Measurements from ENCODE around the gene SPAG7.

The SPAG7 gene

GRCh38 chr17:4967539-4968485, at the start of gene SPAG7:
Gene SPAG7 (minus strand): TSS chr17:4967817. CDS start chr17:4967804, 13 bp downstream.
- peak; percentile 87 for DNase-seq (ENCODE audit: low read depth)

- no peak for DNase-seq (ENCODE audit: low read depth)
Measured at GRCh38 chr17:5014357-5014756, 46.7 kb upstream of the SPAG7 start.

- DNase-seq (ENCODE audit: low read depth), result no peak
Measured at GRCh38 chr17:5011928-5012327, 44.3 kb upstream of the SPAG7 start.

GRCh38 chr17:5003214-5003867, 35.7 kb upstream of the SPAG7 start:
- no peak for DNase-seq (ENCODE audit: low read depth)

- no peak for DNase-seq (ENCODE audit: low read depth)
Measured at GRCh38 chr17:5002121-5002788, 34.6 kb upstream of the SPAG7 start.

GRCh38 chr17:5000237-5000639, 32.6 kb upstream of the SPAG7 start:
- no peak for DNase-seq (ENCODE audit: low read depth)

- DNase-seq (ENCODE audit: low read depth), result no peak
Measured at GRCh38 chr17:4999430-5000093, 31.9 kb upstream of the SPAG7 start.

- no peak for DNase-seq (ENCODE audit: low read depth)
Measured at GRCh38 chr17:4998732-4999429, 31.3 kb upstream of the SPAG7 start.

DNA sequence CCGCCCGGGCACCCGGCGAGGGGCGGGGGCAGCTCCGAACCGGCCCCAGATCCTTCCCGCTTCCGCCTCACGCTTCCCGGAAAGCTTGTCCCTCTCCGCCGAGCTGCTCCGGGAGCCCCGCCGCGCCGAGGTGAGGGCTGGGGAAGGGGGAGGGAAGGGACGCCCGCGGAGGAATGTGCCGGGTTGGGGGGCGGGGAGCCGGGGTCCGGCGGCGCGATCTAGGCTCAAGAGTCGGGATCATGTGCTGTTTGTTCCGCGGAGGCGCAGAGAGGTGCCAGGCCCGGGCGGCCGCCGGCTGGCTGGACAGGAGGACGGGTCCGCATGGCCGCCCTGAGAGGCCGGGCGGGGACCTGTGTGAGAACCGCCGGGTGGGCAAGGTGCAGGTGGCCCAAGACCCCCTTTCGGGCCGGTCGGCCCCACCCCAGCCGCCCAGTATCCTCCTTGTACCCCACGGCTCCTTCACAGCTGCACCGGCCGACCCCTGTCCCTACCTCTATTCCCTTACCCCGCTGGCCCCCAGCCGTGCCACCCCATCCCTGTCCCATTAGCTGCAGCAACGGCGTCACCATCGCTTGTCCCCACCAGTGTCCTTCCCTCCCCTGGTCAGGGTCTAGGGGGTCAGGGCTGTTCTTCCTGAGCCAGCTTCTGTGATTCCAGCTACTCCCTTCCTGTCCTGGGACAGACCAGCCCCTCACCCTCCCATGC, 30.6 kb upstream of the SPAG7 start:
- no peak for DNase-seq (ENCODE audit: low read depth)

DNA sequence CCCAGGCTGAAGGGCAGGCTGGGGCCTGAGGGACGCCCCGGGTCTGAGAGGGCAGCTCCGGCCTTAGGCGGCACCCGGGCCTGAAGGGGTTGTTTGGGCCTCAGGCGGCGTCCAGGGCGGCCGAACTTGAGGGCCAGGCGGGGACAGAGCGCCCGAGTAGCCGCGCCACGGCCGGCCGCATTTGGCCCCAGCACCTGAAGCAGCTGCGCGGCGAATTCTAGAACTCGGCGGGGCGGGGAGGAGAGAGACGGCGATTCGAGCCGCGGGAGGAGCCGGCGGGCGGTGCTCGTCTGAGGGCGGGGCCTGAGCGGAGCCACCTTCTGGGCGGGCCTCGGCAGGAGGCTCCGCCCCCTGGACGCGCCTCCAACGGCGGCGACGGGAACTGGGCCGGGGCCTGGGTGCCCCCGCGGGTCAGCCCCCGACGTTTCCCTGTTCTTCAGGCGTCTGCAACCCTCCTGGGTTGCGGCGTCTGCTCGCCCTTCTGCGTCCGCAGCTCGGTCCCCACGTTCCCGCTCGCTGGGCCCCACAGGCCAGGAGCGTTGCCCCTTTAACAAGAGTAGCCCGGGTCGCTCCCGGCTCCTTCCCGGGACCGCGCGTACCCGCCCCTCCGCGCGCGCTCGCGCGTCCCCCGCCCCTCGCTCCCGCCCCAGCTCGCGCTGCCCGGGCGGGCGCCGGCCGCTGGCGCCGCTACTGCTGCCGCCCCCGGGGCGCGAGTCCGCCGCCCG, 29.8 kb upstream of the SPAG7 start, which contains the start of the genes INCA1 and KIF1C:
Gene INCA1, minus strand, starts transcription at position 221 of the 725 bp plus-strand sequence. CDS start 3,085 bp downstream, outside the sequence.
Gene KIF1C, plus strand, starts transcription at position 649 of the 725 bp plus-strand sequence. CDS start 2,297 bp downstream, outside the sequence.
- peak; percentile 75 for DNase-seq (ENCODE audit: low read depth)

DNA sequence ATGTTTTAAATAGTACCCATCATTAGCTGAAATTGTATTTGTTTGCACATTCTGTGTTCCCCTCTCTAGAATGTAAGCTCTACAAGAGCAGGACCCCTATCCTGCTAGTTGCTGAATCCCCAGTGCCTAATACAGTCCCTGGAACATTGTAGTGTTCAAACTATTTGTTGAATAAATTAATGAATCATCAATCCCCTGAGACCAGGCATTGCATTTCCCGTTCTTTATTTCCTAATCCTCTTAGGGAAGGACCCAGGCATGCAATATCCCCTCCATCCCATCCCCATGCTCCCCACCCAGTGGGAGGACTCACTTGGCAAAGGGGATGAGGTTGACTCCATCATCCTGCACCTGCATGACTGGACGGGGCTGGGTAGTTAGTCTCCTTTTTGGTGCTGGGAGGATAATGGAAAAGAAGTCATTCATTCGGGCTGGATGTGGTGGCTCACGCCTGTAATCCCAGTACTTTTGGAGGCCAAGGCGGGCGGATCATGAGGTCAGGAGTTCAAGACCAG, 26.5 kb upstream of the SPAG7 start:
- no peak for DNase-seq (ENCODE audit: low read depth)

- DNase-seq (ENCODE audit: low read depth), result no peak
Measured at GRCh38 chr17:4987767-4988567, 20.4 kb upstream of the SPAG7 start.

- DNase-seq (ENCODE audit: low read depth), result peak; percentile 71
Measured at GRCh38 chr17:4986951-4987766, 19.5 kb upstream of the SPAG7 start, which contains the start of gene CAMTA2. Gene CAMTA2 (minus strand): TSS chr17:4987675. CDS start chr17:4986222, 1,453 bp downstream.

DNA sequence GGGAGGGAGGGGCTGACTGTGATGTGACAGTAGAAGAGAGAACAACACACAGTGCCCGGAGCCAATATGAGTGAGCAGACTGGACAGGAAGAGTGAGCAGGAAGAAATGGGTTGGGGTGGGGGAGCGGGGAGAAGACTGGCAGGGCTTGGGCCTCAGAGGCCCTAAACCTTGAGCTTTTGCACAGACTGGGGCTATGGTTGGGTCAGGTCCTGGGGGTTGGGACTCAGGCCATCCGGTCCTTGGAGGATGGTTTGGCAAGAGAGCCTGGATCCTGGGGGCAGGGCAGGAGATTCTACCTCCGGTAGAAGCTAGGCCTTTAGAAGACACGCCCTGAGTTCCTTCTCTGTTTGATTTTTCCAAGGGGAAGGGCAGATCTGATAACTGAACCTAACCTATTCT, 18.8 kb upstream of the SPAG7 start:
- no peak for DNase-seq (ENCODE audit: low read depth)

- no peak for DNase-seq (ENCODE audit: low read depth)
Measured at GRCh38 chr17:4982305-4982704, 14.7 kb upstream of the SPAG7 start.

- no peak for DNase-seq (ENCODE audit: low read depth)
Measured at GRCh38 chr17:4980644-4981216, 13.1 kb upstream of the SPAG7 start.

DNA sequence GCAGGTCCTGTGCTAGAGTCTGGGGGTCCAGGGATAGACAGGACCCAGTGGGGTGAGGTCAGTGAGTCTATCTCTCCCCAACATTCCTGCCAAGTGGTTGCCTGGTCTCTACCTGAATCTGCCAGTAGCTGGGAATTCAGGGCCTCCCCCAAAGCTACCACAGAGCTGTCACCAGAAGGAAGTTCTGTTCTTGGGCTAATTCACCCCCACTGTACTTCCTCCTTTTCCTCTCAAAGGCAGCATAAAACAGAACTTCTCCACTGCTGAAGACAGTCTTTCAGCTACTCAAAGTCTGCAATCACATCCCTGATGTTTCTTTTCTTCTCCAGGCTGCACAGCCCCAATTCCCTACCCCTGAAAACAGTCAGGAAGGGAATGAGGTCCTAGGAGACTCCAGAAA, 11.1 kb upstream of the SPAG7 start:
- DNase-seq (ENCODE audit: low read depth), result no peak

Measured in stimulated activated CD8-positive, alpha-beta memory T cell treated with anti-CD3 and anti-CD28 coated beads, Interleukin-15, amount 100 ng/mL, for 1 hour (primary cell).